HEK293T (cell line): ENCODE data around the gene CNNM4.

Experiments used
- ARNT ChIP-seq: fragments of 450-650 bp; IDR thresholded peaks from 2 replicates; pipeline ENCODE4 v1.6.1; 2017; ENCODE audit warnings: mild to moderate bottlenecking
- FOXA1 ChIP-seq: fragments of 450-650 bp; IDR thresholded peaks from 2 replicates; pipeline ENCODE4 v1.6.1; 2016; ENCODE audit warnings: mild to moderate bottlenecking
- FOXM1 ChIP-seq: fragments of 450-650 bp; IDR thresholded peaks from 2 replicates; pipeline ENCODE4 v1.6.1; 2017; ENCODE audit warnings: mild to moderate bottlenecking, borderline replicate concordance
- L3MBTL2 ChIP-seq: fragments of 450-650 bp; conservative IDR thresholded peaks from 2 replicates; pipeline ENCODE4 v1.6.1; 2016; ENCODE audit warnings: mild to moderate bottlenecking
- PKNOX1 ChIP-seq: fragments of 450-650 bp; IDR thresholded peaks from 2 replicates; pipeline ENCODE4 v1.6.1; 2016
- SP1 ChIP-seq: fragments of 450-650 bp; IDR thresholded peaks from 2 replicates; pipeline ENCODE4 v1.6.1; 2017
- SUZ12 ChIP-seq: fragments of 450-650 bp; IDR thresholded peaks from 2 replicates; pipeline ENCODE4 v1.6.1; 2016; ENCODE audit warnings: mild to moderate bottlenecking
- TARDBP ChIP-seq: fragments of 450-650 bp; IDR thresholded peaks from 2 replicates; pipeline ENCODE4 v1.6.1; 2016

GRCh38 chr2:96715658-96716057, 45.0 kb upstream of the CNNM4 start:
- TF ChIP-seq SUZ12 (no peak), SP1 (no peak), FOXA1 (no peak), L3MBTL2 (no peak), ARNT (no peak), PKNOX1 (no peak), TARDBP (no peak), FOXM1 (no peak)
